H1 (cell line): ENCODE results near the gene CIB4. TPM values are rescaled to one million over a fixed set of nuclear protein-coding genes. Genes with fewer than 3 reads are reported as not detected.

Experiments
- ASH2L ChIP-seq: fragments of 200-600, 300-600 bp; sonication (generic); IDR thresholded peaks from one replicate; pipeline ENCODE4 v1.7.1; 2017; ENCODE audit warnings: low read length
- BRCA1 ChIP-seq: IDR thresholded peaks from 2 replicates; pipeline ENCODE4 v1.6.1; 2012; ENCODE audit warnings: low read depth, low read length, improper control_type of control experiment
- E2F6 ChIP-seq: IDR thresholded peaks from 2 replicates; pipeline ENCODE4 v1.6.1; 2012; ENCODE audit warnings: inconsistent platforms
- EZH2 ChIP-seq: fragments of 200-600 bp; sonication (generic); IDR thresholded peaks from 2 replicates; pipeline ENCODE4 v1.7.1; 2012; ENCODE audit warnings: low read depth, mild to moderate bottlenecking, moderate library complexity, low read length, inconsistent platforms; ENCODE audit not compliant: severe bottlenecking
- HDAC6 ChIP-seq: IDR thresholded peaks from one replicate; pipeline ENCODE4 v1.7.1; 2012; ENCODE audit warnings: low read depth, mild to moderate bottlenecking, inconsistent platforms, low read length, moderate library complexity
- KDM5A ChIP-seq: fragments of 200-600 bp; IDR thresholded peaks from 2 replicates; pipeline ENCODE4 v1.7.1; 2012; ENCODE audit warnings: mild to moderate bottlenecking, low read length, inconsistent platforms, mixed read lengths
- MAFK ChIP-seq: IDR thresholded peaks from 2 replicates; pipeline ENCODE4 v1.6.1; 2012; ENCODE audit warnings: low read depth, mild to moderate bottlenecking, improper control_type of control experiment, low read length
- TEAD4 ChIP-seq: IDR thresholded peaks from 2 replicates; pipeline ENCODE4 v1.6.1; 2012; ENCODE audit warnings: low read depth, low read length, inconsistent platforms, mixed read lengths
- YY1 ChIP-seq: IDR thresholded peaks from 2 replicates; pipeline ENCODE4 v1.6.1; 2011; ENCODE audit warnings: low read depth, mild to moderate bottlenecking, low read length
- polyA plus RNA-seq, 7 experiments: library from polyadenylated mRNA; depleted of rRNA in 3 of 7; stranded (reverse) in 5 of 7; unstranded in 2 of 7; fragments of >200 nt in 5 of 7; fragments of 200-250 nt in 2 of 7; gene quantifications; 1 replicate in 5 of 7; 2 replicates in 1 of 7; 4 replicates in 1 of 7; pipeline versions ENCODE4 v1.2.1 to v1.2.3, GENCODE V29; 2011 to 2013; ENCODE audit warnings: missing spikeins in 2 of 7, mixed read lengths in 2 of 7
- total RNA-seq: library from RNA; stranded (reverse); fragmentation: NEBNext Ultra II Directional; extraction: Animal tissue kit (Norgen Biotek cat#: 25700); gene quantifications from 2 replicates; pipeline ENCODE4 v1.2.1, GENCODE V29; 2021

The CIB4 gene
- total and polyA plus RNA-seq, 2 of the 8 experiments (the other 6 are each of a cell fraction or from before 2014, with no cell fraction given): not detected

DNA sequence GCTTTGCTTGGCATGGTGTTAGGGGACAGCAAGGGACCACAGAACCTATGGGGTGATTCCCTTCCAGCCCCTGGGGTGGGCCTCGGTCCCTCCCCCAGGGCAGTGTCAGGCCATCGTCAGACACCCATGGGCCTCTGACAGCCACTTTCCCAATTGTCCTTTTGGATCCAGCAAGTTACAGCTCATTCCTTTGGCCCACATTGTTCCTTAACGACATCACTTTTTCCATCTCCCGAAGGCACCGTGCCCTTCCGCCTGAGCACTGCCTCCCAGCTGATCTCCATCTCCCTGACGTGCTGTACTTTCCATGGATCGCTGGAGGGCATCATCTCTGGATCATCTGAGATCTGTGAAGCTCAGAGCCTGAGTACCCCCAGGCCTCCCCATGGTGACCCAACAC lies 41.0 kb upstream of the CIB4 start (continued):
- no peak for TF ChIP-seq EZH2
- TF ChIP-seq TEAD4: no peak
- no peak for TF ChIP-seq HDAC6
- no peak for TF ChIP-seq YY1
- no peak for TF ChIP-seq E2F6
- no peak for TF ChIP-seq ASH2L
- no peak for TF ChIP-seq KDM5A
- no peak for TF ChIP-seq MAFK
- TF ChIP-seq BRCA1: no peak
- TF ChIP-seq, all 59 proteins: peak for 0
